GM12801 (cell line): ENCODE measurements around the gene LDLRAD4.

Experiments used
- TF ChIP-seq, protein P1 (sequence below): IDR thresholded peaks from one replicate; pipeline ENCODE4 v1.5.1; 2011; ENCODE audit warnings: control low read depth; ENCODE audit not compliant: insufficient read length; ENCODE audit errors: extremely low read depth

The LDLRAD4 gene

DNA sequence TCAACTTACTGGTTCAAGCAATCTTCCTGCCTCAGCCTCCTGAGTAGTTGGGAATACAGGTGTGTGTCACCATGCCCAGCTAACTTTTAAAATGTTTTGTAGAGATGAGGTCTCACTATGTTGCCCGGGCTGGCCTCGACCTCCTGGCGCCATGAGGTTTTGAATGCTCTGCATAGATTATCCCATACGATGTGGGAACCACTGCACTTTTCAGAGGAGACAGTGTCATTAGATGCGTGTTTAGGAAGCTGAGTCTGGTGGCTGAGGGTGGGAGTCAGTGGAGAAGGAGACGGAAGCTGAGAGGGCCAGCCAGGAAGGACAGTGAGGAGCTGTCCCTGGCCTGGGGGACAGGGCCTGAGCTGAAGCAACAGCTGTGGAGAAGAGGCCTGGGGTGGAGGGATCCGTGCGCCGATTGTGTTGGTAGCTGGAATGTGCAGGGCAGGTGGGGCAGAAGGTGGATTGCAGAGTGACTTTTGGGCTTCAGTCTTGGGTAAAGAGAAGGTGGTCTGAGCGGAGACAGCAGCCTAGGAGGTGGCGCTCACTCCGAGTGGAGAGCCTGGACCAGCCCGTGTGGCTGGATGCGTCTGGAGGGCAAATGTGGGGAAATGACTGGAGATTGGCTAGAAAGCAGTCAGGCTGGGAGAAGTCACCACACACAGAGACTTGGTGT, 68.0 kb downstream of the LDLRAD4 start:
- TF ChIP-seq, protein P1, sequence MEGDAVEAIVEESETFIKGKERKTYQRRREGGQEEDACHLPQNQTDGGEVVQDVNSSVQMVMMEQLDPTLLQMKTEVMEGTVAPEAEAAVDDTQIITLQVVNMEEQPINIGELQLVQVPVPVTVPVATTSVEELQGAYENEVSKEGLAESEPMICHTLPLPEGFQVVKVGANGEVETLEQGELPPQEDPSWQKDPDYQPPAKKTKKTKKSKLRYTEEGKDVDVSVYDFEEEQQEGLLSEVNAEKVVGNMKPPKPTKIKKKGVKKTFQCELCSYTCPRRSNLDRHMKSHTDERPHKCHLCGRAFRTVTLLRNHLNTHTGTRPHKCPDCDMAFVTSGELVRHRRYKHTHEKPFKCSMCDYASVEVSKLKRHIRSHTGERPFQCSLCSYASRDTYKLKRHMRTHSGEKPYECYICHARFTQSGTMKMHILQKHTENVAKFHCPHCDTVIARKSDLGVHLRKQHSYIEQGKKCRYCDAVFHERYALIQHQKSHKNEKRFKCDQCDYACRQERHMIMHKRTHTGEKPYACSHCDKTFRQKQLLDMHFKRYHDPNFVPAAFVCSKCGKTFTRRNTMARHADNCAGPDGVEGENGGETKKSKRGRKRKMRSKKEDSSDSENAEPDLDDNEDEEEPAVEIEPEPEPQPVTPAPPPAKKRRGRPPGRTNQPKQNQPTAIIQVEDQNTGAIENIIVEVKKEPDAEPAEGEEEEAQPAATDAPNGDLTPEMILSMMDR: no peak

DNA sequence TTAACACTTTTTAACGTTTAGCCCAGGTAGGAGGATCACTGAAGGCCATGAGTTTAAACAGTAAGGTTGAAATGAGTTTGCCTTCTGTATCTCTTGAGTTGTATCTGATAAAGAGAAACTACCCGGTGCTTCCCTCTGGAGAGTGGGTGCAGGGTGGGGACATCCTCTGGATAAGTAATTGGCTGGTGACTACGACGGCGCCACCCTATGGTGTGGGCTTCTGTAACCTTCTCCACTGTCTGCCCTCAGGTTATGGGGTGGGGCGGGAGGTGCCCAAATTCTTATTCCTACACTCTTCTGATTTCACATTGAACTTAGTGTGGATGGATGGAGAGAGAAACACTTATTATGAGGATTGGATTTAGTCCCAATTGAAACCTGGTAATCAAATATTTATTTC, 68.8 kb downstream of the LDLRAD4 start:
- TF ChIP-seq, protein P1: no peak

DNA sequence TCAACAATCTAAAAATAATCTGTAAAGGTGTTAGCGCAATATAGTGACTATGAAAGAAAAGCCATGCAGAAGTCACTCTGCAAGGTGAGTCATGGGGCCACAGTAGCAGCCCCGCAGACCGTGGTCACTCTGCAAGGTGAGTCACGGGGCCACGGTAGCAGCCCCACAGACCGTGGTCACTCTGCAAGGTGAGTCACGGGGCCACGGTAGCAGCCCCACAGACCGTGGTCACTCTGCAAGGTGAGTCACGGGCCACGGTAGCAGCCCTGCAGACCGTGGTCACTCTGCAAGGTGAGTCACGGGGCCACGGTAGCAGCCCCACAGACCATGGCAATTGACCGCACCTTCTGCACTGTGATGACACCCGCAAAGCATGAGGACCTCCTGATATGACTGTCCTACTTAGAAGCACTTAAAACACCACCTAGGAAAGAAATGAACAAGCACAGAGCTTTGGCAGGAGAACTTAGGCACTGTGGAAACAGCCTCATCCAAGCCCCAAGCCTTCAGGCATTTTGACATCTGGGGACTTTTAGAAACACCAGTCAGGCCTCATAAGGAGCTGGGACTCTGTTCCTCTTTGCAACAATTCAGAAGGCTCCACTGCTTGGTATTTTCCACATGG, 70.1 kb downstream of the LDLRAD4 start:
- TF ChIP-seq, protein P1: no peak

DNA sequence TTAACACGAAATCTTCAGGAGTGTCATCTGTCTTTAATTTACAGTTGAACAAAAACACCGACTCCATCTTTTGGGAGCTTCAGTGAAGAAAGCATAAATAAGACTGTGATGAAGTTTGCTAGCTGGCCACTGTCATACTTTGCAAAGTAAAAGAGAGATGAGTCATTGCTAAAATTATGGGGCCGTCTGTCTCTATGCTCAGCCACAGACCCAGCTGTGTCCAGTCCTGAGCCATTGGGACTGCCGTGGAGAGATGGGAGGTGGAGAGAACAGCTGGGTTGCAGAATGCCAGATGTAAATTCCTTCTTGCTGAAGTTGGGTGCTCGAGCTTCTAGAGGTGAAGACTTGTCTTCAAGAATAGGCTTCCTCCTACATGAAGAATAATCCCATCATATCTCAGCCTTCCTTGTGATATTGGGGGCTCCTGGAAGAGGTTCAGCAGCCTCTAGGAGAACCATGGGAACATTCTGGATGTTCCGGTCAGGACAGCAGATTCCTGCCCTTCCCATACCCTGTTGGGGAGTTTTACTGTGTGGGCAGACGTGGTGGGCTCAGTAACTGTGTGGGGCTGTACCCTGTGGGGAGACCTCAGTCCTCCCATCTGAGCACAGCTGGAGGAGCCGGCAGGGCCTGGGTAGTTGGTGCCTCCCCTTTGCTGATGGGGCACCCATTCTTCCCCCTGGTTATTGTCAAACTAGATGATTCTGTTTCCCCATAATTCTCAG, 71.1 kb downstream of the LDLRAD4 start:
- TF ChIP-seq, protein P1: no peak

DNA sequence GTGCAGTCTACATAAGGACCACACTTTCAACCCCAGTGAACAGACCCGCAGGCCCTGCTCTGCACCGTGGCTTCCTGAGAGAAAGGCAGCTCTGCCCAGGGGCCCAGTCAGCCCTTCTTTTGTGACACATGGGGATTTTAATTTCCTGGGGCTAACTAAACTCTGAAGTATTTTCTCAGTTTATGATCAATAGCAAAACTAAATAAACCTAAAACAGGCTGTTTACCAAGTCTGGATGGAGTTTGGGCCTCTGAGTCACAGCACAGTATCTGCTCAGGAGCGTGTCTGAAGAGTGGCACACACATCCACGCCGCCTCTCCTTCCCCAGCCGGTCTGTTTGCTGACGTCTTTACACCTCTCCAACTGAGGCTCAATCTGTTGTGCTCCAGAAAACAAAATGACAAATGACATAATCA, 72.3 kb downstream of the LDLRAD4 start:
- TF ChIP-seq, protein P1: no peak

DNA sequence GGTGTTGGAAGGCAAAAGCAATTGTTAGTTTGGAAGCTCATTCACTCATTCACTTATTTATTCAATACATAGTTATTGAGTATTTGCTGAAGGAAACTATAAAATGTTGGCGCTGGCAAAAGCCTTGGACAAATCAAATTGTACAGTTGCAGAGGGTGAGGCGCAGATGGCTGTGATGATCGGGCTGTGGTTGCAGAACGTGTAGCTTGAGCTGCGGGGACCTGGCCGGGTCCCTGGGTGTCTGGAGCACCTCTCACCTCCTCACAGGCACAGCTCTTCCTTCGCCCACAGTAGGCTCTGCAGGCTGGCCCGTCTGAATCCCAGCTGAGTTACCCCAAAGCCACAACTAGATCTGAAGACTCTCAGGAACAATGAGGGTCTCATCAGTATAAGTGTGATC, 72.7 kb downstream of the LDLRAD4 start:
- TF ChIP-seq, protein P1: no peak

DNA sequence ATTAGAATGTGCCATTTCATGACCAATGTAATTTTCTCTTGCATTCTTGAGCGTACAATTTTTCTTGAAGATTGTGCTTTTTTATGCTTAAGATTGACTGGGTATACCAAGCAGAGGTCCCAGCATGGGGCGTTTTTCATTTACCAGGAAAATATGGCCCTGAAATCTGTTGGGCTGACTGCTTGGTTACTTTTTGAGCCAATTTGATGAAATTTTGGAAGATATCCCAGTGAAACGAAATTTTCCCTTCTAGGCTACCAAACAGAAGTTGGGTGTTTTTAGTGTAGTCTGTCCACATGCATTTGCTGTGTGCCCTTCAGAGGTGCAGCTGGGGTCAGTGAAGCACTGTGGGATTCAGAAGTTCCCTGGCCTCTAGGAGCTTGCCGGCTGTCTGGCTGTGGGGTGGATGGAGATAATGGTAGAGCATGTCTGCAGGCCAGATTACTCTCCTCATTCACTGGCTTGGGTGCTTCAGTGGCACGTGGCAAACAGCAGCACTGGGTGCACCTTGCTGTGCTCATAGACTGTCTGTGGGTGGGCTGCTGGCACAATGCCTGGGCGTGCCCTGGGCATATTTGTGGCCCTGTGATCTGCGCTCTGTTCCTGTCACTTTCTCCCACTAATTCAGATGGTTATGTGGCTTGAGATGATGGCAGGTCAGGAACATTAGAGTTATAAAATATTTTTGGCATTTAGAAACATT, 73.3 kb downstream of the LDLRAD4 start:
- TF ChIP-seq, protein P1: no peak
